ENCODE measurements around the gene ZKSCAN5. TPM values are rescaled to one million over a fixed set of nuclear protein-coding genes. Genes with fewer than 3 reads are reported as not detected.
"Not testable (repeated sequence)": the region's sequence is repeated elsewhere in the genome, so short reads cannot be mapped to it uniquely, and the experiment has no call there.

Gene ZKSCAN5
- total and polyA plus RNA-seq, 2 of the 8 experiments (the other 6 are each of a cell fraction or from before 2014, with no cell fraction given): 5.3 to 13.5 TPM

DNA sequence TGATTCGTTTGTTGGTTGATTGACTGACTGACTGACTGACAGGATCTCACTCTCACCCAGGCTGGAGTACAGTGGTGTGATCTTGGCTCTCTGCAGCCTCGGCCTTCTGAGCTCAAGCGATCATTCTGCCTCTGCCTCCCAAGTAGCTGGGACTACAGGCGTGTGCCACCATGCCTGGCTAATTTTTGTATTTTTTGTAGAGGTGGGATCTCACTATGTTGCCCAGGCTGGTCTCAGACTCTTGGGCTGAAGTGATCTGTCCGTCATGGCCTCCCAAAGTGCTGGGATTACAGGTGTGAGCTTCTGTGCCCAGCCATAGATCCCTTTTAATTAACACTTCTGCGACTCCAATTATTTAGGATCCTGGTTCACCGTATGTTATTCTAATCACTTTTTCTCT lies 64.3 kb downstream of the ZKSCAN5 start:
- H3K4ac ChIP-seq (replicated peaks; ENCODE audit: insufficient read length, low read depth, low read length); H3K27ac ChIP-seq (ENCODE audit: low read depth, low read length); H3K9ac ChIP-seq (replicated peaks in 1 of 4; ENCODE audit: extremely low read depth in 1 of 4, low read depth in 3 of 4, low read length in 3 of 4); H3K79me2 ChIP-seq (ENCODE audit: control insufficient read depth in 1 of 2, insufficient read depth in 2 of 2, low read length in 2 of 2); FAIRE-seq; H3K4me3 ChIP-seq (ENCODE audit: extremely low read depth in 1 of 4, insufficient read depth in 2 of 4, low read depth in 3 of 4, low read length in 4 of 4); H3K56ac ChIP-seq (replicated peaks; ENCODE audit: insufficient read length, low read depth, low read length); H3K79me1 ChIP-seq (ENCODE audit: low read depth, low read length); H3K4me1 ChIP-seq (replicated peaks in 1 of 4; ENCODE audit: control insufficient read depth in 3 of 4, insufficient read depth in 4 of 4, low read length in 3 of 4); H3K27me3 ChIP-seq (replicated peaks in 1 of 4; ENCODE audit: control insufficient read depth in 3 of 4, extremely low read depth in 1 of 4, insufficient read depth in 3 of 4, low read length in 3 of 4); H4K91ac ChIP-seq (replicated peaks; ENCODE audit: insufficient read length, low read length); H3K4me2 ChIP-seq (ENCODE audit: insufficient read depth in 1 of 2, low read depth in 2 of 2, low read length in 2 of 2); H3K23me2 ChIP-seq (ENCODE audit: low read depth, low read length); H4K5ac ChIP-seq (ENCODE audit: insufficient read length, low read depth, low read length); H2BK20ac ChIP-seq (ENCODE audit: low read length); H3K9me3 ChIP-seq (ENCODE audit: insufficient read depth in 2 of 2, low read depth in 1 of 2, low read length in 1 of 2); H3K14ac ChIP-seq (ENCODE audit: insufficient read length); H2BK120ac ChIP-seq (replicated peaks; ENCODE audit: low read depth, low read length); H2AFZ ChIP-seq (ENCODE audit: low read length); DNase-seq (ENCODE audit: low read depth in 1 of 2, low spot score in 2 of 2); CTCF ChIA-PET (ENCODE audit: partially characterized antibody); H4K20me1 ChIP-seq (replicated peaks in 1 of 2; ENCODE audit: control insufficient read depth in 1 of 2, insufficient read depth in 2 of 2, low read length in 2 of 2); H4K8ac ChIP-seq (ENCODE audit: extremely low read depth, insufficient read depth, low read length); H3K23ac ChIP-seq (ENCODE audit: insufficient read length); H3K18ac ChIP-seq (ENCODE audit: extremely low read depth, low read length); H2AK5ac ChIP-seq (ENCODE audit: low read depth, low read length); H2BK5ac ChIP-seq (ENCODE audit: low read depth, low read length); H2BK12ac ChIP-seq (ENCODE audit: low read depth, low read length); H2BK15ac ChIP-seq (ENCODE audit: low read length): not testable (repeated sequence)
- WGBS, 2 experiments (ENCODE audit: extremely low coverage in 1 of 2, insufficient coverage in 1 of 2, insufficient read length in 1 of 2, insufficient replicate concordance in 2 of 2, low coverage in 1 of 2, low lambda C conversion rate in 2 of 2, missing lambda C conversion rate in 1 of 2): 91% methylated on average over 7 of the region's 7 CpGs; no CpG with 5 or more reads in 1 of the 2 experiments
- peaks cover 9 to 57% (median 29%) of the 10 kb centered on the region in 4 experiments for H3K36me3 ChIP-seq (ENCODE audit: control insufficient read depth in 2 of 4, insufficient read depth in 4 of 4, low read length in 3 of 4)
- POLR2A ChIA-PET (ENCODE audit: partially characterized antibody): interaction anchor here (1.2 to 1.9 kb wide), 2 partner anchors 9 to 10 kb away, joined by 6 read pairs; partner anchors contain the start of gene ZNF655
